SK-N-SH treated with all-trans-retinoic acid at 6 μM for 48 hours (cell line): ENCODE results near the gene OR13J1.

Experiments used
- ATAC-seq: fragments of 200-7000 bp; cut with Tn5 transposase; 3 replicates; pipeline ENCODE4 v1.9.1; 2020; ENCODE audit warnings: mild to moderate bottlenecking, moderate library complexity
- ARNTL ChIP-seq: fragments of 450-650 bp; formaldehyde crosslinking; IDR thresholded peaks from 2 replicates; pipeline ENCODE4 v1.5.0; 2020; ENCODE audit warnings: low read depth, mild to moderate bottlenecking, moderate library complexity, borderline replicate concordance
- BACH2 ChIP-seq: fragments of 250-450 bp; sonication (Bioruptor Pico); IDR thresholded peaks from 2 replicates; pipeline ENCODE4 v1.9.0; 2021; ENCODE audit warnings: mild to moderate bottlenecking, borderline replicate concordance
- CREB5 ChIP-seq: fragments of 250-450 bp; sonication (Bioruptor Pico); IDR thresholded peaks from 2 replicates; pipeline ENCODE4 v1.5.1; 2020; ENCODE audit warnings: low read depth, mild to moderate bottlenecking, moderate library complexity
- CSDC2 ChIP-seq: fragments of 250-450 bp; sonication (Bioruptor Pico); IDR thresholded peaks from 2 replicates; pipeline ENCODE4 v1.5.0; 2020; ENCODE audit warnings: mild to moderate bottlenecking, moderate library complexity
- CSRNP3 ChIP-seq: fragments of 250-450 bp; sonication (Bioruptor Pico); IDR thresholded peaks from 2 replicates; pipeline ENCODE4 v1.5.1; 2021; ENCODE audit warnings: mild to moderate bottlenecking, moderate library complexity
- ISL1 ChIP-seq: fragments of 250-450 bp; sonication (Bioruptor Pico); IDR thresholded peaks from 2 replicates; pipeline ENCODE4 v2.1.2; 2022; ENCODE audit warnings: mild to moderate bottlenecking, moderate library complexity
- OSR1 ChIP-seq: fragments of 250-450 bp; sonication (Bioruptor Pico); IDR thresholded peaks from 2 replicates; pipeline ENCODE4 v1.8.0; 2022; ENCODE audit warnings: moderate library complexity, mild to moderate bottlenecking, inconsistent platforms
- POU6F1 ChIP-seq: fragments of 250-450 bp; sonication (Bioruptor Pico); IDR thresholded peaks from 2 replicates; pipeline ENCODE4 v1.8.0; 2021; ENCODE audit warnings: low read depth, mild to moderate bottlenecking, moderate library complexity, borderline replicate concordance
- PPARA ChIP-seq: fragments of 250-450 bp; sonication (Bioruptor Pico); IDR thresholded peaks from 2 replicates; pipeline ENCODE4 v1.5.0; 2020; ENCODE audit warnings: mild to moderate bottlenecking, borderline replicate concordance
- RARB ChIP-seq: fragments of 250-450 bp; sonication (Bioruptor Pico); IDR thresholded peaks from 2 replicates; pipeline ENCODE4 v1.8.0; 2021; ENCODE audit warnings: mild to moderate bottlenecking, moderate library complexity
- SNAI2 ChIP-seq: fragments of 250-450 bp; sonication (Bioruptor Pico); IDR thresholded peaks from 2 replicates; pipeline ENCODE4 v1.5.0; 2020; ENCODE audit warnings: mild to moderate bottlenecking, moderate library complexity
- TCF4 ChIP-seq: fragments of 250-450 bp; sonication (Bioruptor Pico); IDR thresholded peaks from 2 replicates; pipeline ENCODE4 v1.8.0; 2021; ENCODE audit warnings: mild to moderate bottlenecking, moderate library complexity, borderline replicate concordance
- TOX ChIP-seq: fragments of 250-450 bp; sonication (Bioruptor Pico); IDR thresholded peaks from 2 replicates; pipeline ENCODE4 v1.8.0; 2021; ENCODE audit warnings: mild to moderate bottlenecking, moderate library complexity, borderline replicate concordance
- TSHZ2 ChIP-seq: fragments of 250-450 bp; sonication (Bioruptor Pico); IDR thresholded peaks from 2 replicates; pipeline ENCODE4 v1.5.0; 2020; ENCODE audit warnings: mild to moderate bottlenecking, moderate library complexity
- ZC3H10 ChIP-seq: fragments of 250-450 bp; sonication (Bioruptor Pico); IDR thresholded peaks from 2 replicates; pipeline ENCODE4 v1.5.1; 2021; ENCODE audit warnings: mild to moderate bottlenecking, moderate library complexity
- ZFP3 ChIP-seq: fragments of 250-450 bp; sonication (Bioruptor Pico); IDR thresholded peaks from 2 replicates; pipeline ENCODE4 v1.5.0; 2020; ENCODE audit warnings: mild to moderate bottlenecking, moderate library complexity
- ZFP30 ChIP-seq: fragments of 450-650 bp; formaldehyde crosslinking; IDR thresholded peaks from 2 replicates; pipeline ENCODE4 v1.5.0; 2022; ENCODE audit warnings: mild to moderate bottlenecking, moderate library complexity
- ZNF565 ChIP-seq: fragments of 450-650 bp; formaldehyde crosslinking; conservative IDR thresholded peaks from 2 replicates; pipeline ENCODE4 v1.5.0; 2020; ENCODE audit warnings: low read depth, mild to moderate bottlenecking, moderate library complexity
- ZNF70 ChIP-seq: fragments of 450-650 bp; formaldehyde crosslinking; IDR thresholded peaks from 2 replicates; pipeline ENCODE4 v1.5.0; 2020; ENCODE audit warnings: mild to moderate bottlenecking, moderate library complexity

Gene OR13J1

GRCh38 chr9:35839926-35840325, 30.3 kb downstream of the OR13J1 start:
- TF ChIP-seq SNAI2 (CRISPR knock-in tag) (no peak), ZC3H10 (CRISPR knock-in tag) (no peak), RARB (CRISPR knock-in tag) (no peak)
- ATAC-seq = no peak

- no peak for ATAC-seq
- TF ChIP-seq TSHZ2 (CRISPR knock-in tag) = no peak
- TF ChIP-seq RARB (CRISPR knock-in tag) = no peak
- TF ChIP-seq CSRNP3 (CRISPR knock-in tag) = no peak
- no peak for TF ChIP-seq SNAI2 (CRISPR knock-in tag)
- TF ChIP-seq BACH2 (CRISPR knock-in tag) = no peak
- no peak for TF ChIP-seq ZFP30 (CRISPR knock-in tag)
- no peak for TF ChIP-seq CSDC2 (CRISPR knock-in tag)
- TF ChIP-seq ZNF70 = no peak
- TF ChIP-seq ZC3H10 (CRISPR knock-in tag) = no peak
- no peak for TF ChIP-seq TCF4 (CRISPR knock-in tag)
- no peak for TF ChIP-seq ARNTL
- no peak for TF ChIP-seq PPARA
- no peak for TF ChIP-seq OSR1 (CRISPR knock-in tag)
These were observed 33.6 kb downstream of the OR13J1 start for GRCh38 chr9:35836595-35836994.

- TF ChIP-seq ZNF565 (CRISPR knock-in tag) (no peak), CSDC2 (CRISPR knock-in tag) (no peak), RARB (CRISPR knock-in tag) (no peak), POU6F1 (CRISPR knock-in tag) (no peak), ARNTL (no peak), CREB5 (CRISPR knock-in tag) (no peak), ZNF70 (no peak), TSHZ2 (CRISPR knock-in tag) (no peak), ISL1 (CRISPR knock-in tag) (no peak), PPARA (no peak), TOX (CRISPR knock-in tag) (no peak), ZFP3 (CRISPR knock-in tag) (no peak), OSR1 (CRISPR knock-in tag) (no peak), TCF4 (CRISPR knock-in tag) (no peak)
- no peak for ATAC-seq
These were observed 34.4 kb downstream of the OR13J1 start for GRCh38 chr9:35835766-35836165.
